ENCODE data around the gene TTC17. TPM values are rescaled to one million over a fixed set of nuclear protein-coding genes. Genes with fewer than 3 reads are reported as not detected.

TTC17 gene
- total and polyA plus RNA-seq, 2 of the 8 experiments (the other 6 are each of a cell fraction or from before 2014, with no cell fraction given) = 65.1 to 80.1 TPM

- H4K8ac ChIP-seq (ENCODE audit: extremely low read depth, insufficient read depth, low read length) = no peak overlapping the region
- no peaks in the 10 kb centered on the region for H3K9me3 ChIP-seq (ENCODE audit: insufficient read depth in 2 of 2, low read depth in 1 of 2, low read length in 1 of 2)
- H2BK20ac ChIP-seq (ENCODE audit: low read length) = no peak overlapping the region
- no peak for TF ChIP-seq SP2 (IDR thresholded peaks at IDR 0.05; ENCODE audit: low read length)
- no peak for TF ChIP-seq SUZ12 (IDR thresholded peaks at IDR 0.05; ENCODE audit: low read length)
- TF ChIP-seq RFX5 (IDR thresholded peaks at IDR 0.05; ENCODE audit: borderline replicate concordance, low read depth, low read length) = no peak
- no peak for TF ChIP-seq EZH2 (IDR thresholded peaks at IDR 0.05; ENCODE audit: low read depth, low read length, severe bottlenecking)
- no peak for TF ChIP-seq SIN3A (conservative IDR thresholded peaks at IDR 0.05 in 1 of 2, IDR thresholded peaks at IDR 0.05 in 1 of 2; ENCODE audit: low read depth in 1 of 2, low read length in 2 of 2)
- no peak for TF ChIP-seq HDAC6 (IDR thresholded peaks at IDR 0.05; ENCODE audit: low read depth, low read length)
- no peak for TF ChIP-seq MAX (IDR thresholded peaks at IDR 0.05)
- no peak for TF ChIP-seq SAP30 (IDR thresholded peaks at IDR 0.05; ENCODE audit: insufficient read depth, insufficient replicate concordance, low read length)
- no peak overlapping the region for H2AFZ ChIP-seq (ENCODE audit: low read length)
- H3K4me2 ChIP-seq (ENCODE audit: insufficient read depth in 1 of 2, low read depth in 2 of 2, low read length in 2 of 2) = no peak overlapping the region
- H3K9ac ChIP-seq (replicated peaks in 1 of 4; ENCODE audit: extremely low read depth in 1 of 4, low read depth in 3 of 4, low read length in 3 of 4) = no peak overlapping the region
- H3K79me2 ChIP-seq (ENCODE audit: control insufficient read depth in 1 of 2, insufficient read depth in 2 of 2, low read length in 2 of 2) = no peaks in the 10 kb centered on the region
- DNase-seq (ENCODE audit: low read depth in 1 of 2, low spot score in 2 of 2) = no peak
- no peak overlapping the region for H2BK120ac ChIP-seq (replicated peaks; ENCODE audit: low read depth, low read length)
- H2BK5ac ChIP-seq (ENCODE audit: low read depth, low read length) = no peak overlapping the region
- H3K23me2 ChIP-seq (ENCODE audit: low read depth, low read length) = no peaks in the 10 kb centered on the region
- no peaks in the 10 kb centered on the region for H3K4me1 ChIP-seq (replicated peaks in 1 of 4; ENCODE audit: control insufficient read depth in 3 of 4, insufficient read depth in 4 of 4, low read length in 3 of 4)
- no peak overlapping the region for H3K4me3 ChIP-seq (ENCODE audit: extremely low read depth in 1 of 4, insufficient read depth in 2 of 4, low read depth in 3 of 4, low read length in 4 of 4)
- H3K4ac ChIP-seq (replicated peaks; ENCODE audit: insufficient read length, low read depth, low read length) = no peak overlapping the region
- H4K20me1 ChIP-seq (replicated peaks in 1 of 2; ENCODE audit: control insufficient read depth in 1 of 2, insufficient read depth in 2 of 2, low read length in 2 of 2) = no peaks in the 10 kb centered on the region
- H2AK5ac ChIP-seq (ENCODE audit: low read depth, low read length) = no peak overlapping the region
- POLR2A ChIA-PET (ENCODE audit: partially characterized antibody) = interaction anchor here (0.5 kb wide), 1 partner anchor 59 kb away, joined by 3 read pairs; no protein-coding TSS in a partner anchor
- 91% methylated on average over 5 of the region's 5 CpGs; no CpG with 5 or more reads in 1 of the 2 experiments for WGBS, 2 experiments (ENCODE audit: extremely low coverage in 1 of 2, insufficient coverage in 1 of 2, insufficient read length in 1 of 2, insufficient replicate concordance in 2 of 2, low coverage in 1 of 2, low lambda C conversion rate in 2 of 2, missing lambda C conversion rate in 1 of 2)
- no peak overlapping the region for H3K14ac ChIP-seq (ENCODE audit: insufficient read length)
- FAIRE-seq = no peak
- no peak overlapping the region for H3K18ac ChIP-seq (ENCODE audit: extremely low read depth, low read length)
- H3K27me3 ChIP-seq (replicated peaks in 1 of 4; ENCODE audit: control insufficient read depth in 3 of 4, extremely low read depth in 1 of 4, insufficient read depth in 3 of 4, low read length in 3 of 4) = no peaks in the 10 kb centered on the region
- H3K79me1 ChIP-seq (ENCODE audit: low read depth, low read length) = no peaks in the 10 kb centered on the region
- peaks cover 2 to 37% (median 17%) of the 10 kb centered on the region in 4 experiments; a peak in 6 of 8 replicates for H3K36me3 ChIP-seq (ENCODE audit: control insufficient read depth in 2 of 4, insufficient read depth in 4 of 4, low read length in 3 of 4)
- H3K23ac ChIP-seq (ENCODE audit: insufficient read length) = no peak overlapping the region
- no peak overlapping the region for H2BK15ac ChIP-seq (ENCODE audit: low read length)
- H4K91ac ChIP-seq (replicated peaks; ENCODE audit: insufficient read length, low read length) = no peak overlapping the region
- no peak overlapping the region for H3K27ac ChIP-seq (ENCODE audit: low read depth, low read length)
- no peak overlapping the region for H3K56ac ChIP-seq (replicated peaks; ENCODE audit: insufficient read length, low read depth, low read length)
- H4K5ac ChIP-seq (ENCODE audit: insufficient read length, low read depth, low read length) = no peak overlapping the region
- CTCF ChIA-PET (ENCODE audit: partially characterized antibody) = interaction anchor here (1.2 to 41.8 kb wide), 2 partner anchors 20 to 76 kb away, joined by 3 to 1064 read pairs; no protein-coding TSS in a partner anchor
- H2BK12ac ChIP-seq (ENCODE audit: low read depth, low read length) = no peak overlapping the region
Measured at GRCh38 chr11:43493431-43493830, 134.7 kb downstream of the TTC17 start.

Data from H1 (cell line).